GM06990 (cell line): ENCODE measurements around the gene OR2T10.
A peak's percentile ranks its signal among the peaks of the same experiment; 100 is the strongest.

Experiments used
- DNase-seq: peaks from one replicate; pipeline ENCODE4 v3.0.0-alpha.2; 2011; ENCODE audit not compliant: insufficient read length; ENCODE audit errors: extremely low read depth
- H3K27me3 ChIP-seq: replicated peaks from 2 replicates; pipeline ENCODE4 v1.6.0; 2011; ENCODE audit warnings: low read length; ENCODE audit not compliant: control insufficient read depth, insufficient read depth
- H3K36me3 ChIP-seq: 2 replicates; pipeline ENCODE4 v1.5.1; 2011; ENCODE audit warnings: low read length; ENCODE audit not compliant: control insufficient read depth, insufficient read depth
- H3K4me3 ChIP-seq: replicated peaks from 2 replicates; pipeline ENCODE4 v1.5.1; 2011; ENCODE audit warnings: low read depth, mild to moderate bottlenecking, control low read depth, low read length
- TF ChIP-seq, protein P1 (sequence below): IDR thresholded peaks from 2 replicates; pipeline ENCODE4 v1.5.1; 2011; ENCODE audit warnings: low read length, control low read depth, mild to moderate bottlenecking, inconsistent platforms; ENCODE audit not compliant: insufficient read depth, poor library complexity, severe bottlenecking

OR2T10 gene

DNA sequence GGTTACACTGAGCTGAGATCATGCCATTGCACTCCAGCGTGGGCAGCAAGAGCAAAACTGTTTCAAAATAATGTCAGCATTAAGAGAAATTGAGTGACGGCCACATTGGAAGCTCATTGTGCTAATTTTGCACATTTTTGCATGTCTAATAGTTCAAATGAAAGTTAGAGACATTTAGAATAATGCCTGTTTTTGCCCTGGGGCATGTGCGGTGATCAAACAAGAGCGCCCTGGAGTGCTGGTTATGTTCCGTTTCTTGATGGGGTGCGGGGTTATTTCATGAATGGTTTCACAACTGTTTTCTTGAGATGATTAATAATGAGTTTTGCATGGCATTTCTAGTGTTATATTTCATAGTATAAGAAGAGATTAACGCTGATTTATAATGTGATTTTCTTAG is 24.3 kb upstream of the OR2T10 start:
- H3K36me3 ChIP-seq, result no peaks in the 10 kb centered on the region
- no peak for DNase-seq
- TF ChIP-seq, protein P1, sequence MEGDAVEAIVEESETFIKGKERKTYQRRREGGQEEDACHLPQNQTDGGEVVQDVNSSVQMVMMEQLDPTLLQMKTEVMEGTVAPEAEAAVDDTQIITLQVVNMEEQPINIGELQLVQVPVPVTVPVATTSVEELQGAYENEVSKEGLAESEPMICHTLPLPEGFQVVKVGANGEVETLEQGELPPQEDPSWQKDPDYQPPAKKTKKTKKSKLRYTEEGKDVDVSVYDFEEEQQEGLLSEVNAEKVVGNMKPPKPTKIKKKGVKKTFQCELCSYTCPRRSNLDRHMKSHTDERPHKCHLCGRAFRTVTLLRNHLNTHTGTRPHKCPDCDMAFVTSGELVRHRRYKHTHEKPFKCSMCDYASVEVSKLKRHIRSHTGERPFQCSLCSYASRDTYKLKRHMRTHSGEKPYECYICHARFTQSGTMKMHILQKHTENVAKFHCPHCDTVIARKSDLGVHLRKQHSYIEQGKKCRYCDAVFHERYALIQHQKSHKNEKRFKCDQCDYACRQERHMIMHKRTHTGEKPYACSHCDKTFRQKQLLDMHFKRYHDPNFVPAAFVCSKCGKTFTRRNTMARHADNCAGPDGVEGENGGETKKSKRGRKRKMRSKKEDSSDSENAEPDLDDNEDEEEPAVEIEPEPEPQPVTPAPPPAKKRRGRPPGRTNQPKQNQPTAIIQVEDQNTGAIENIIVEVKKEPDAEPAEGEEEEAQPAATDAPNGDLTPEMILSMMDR, result no peak

DNA sequence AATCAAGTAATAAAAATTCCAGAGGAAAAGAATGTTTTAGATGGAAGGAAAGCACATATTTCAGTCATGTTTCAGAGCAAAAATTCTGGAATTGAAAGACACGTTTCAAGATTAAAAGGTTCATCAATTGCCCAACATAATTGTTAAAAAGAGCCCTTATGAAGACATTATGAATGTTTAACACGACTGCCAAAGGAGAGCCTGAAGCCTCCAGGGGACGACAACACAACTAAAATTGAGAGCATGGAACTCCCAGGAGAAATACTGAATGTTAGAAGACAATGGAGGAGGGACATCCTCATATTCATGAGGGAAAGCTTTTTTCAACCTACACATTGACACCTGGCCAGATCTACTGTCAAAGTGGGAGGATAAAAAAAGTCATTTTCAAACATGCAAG is 21.4 kb upstream of the OR2T10 start:
- H3K27me3 ChIP-seq, result no peaks in the 10 kb centered on the region
- no peaks in the 10 kb centered on the region for H3K36me3 ChIP-seq
- no peak overlapping the region for H3K4me3 ChIP-seq
- TF ChIP-seq, protein P1, result peak; percentile 75
- DNase-seq, result no peak

More for the DNA sequence above, 24.3 kb upstream of the OR2T10 start:
- Histone ChIP-seq H3K4me3 (no peak overlapping the region), H3K27me3 (no peaks in the 10 kb centered on the region)

DNA sequence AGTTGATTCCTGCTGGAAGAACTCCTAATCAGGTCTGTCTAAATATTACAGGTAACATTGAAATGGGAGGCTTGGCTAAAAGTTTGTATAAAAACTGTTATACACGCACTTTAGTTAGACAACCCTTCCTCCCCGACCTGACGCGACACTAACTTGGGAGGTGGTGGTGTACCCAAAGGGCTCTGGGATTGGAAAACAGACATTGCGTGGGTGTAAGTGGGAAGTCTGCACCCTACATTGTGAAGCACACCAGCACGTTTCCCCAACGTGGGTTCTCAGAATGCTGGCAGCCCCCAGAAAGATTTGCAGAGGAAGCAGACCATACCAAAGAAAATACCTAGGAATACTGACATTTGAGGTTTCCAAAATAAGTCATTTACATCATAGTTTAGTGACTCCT is 20.6 kb upstream of the OR2T10 start:
- no peak for DNase-seq
- H3K27me3 ChIP-seq, result no peaks in the 10 kb centered on the region
- H3K4me3 ChIP-seq, result no peak overlapping the region
- no peaks in the 10 kb centered on the region for H3K36me3 ChIP-seq
- TF ChIP-seq, protein P1, result no peak

DNA sequence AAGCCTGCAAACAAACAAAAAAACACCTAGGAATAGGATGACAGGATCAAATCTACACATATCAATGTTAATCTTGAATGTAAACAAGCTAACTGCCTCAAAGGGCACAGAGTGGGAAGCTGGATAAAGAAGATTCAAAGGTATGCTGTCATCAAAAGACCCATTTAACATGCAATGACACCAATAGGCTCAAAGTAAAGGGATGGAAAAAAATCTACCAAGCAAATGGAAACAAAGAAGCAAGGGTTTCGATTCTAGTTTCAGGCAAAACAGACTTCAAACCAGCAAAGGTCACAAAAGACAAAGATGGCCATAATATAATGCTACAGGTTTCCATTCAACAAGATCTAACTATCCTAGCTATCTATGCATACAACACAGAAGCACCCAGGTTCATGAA is 16.2 kb upstream of the OR2T10 start:
- no peak overlapping the region for H3K4me3 ChIP-seq
- peaks cover 1% of the 10 kb centered on the region; the same call in 1 of the 2 replicates for H3K36me3 ChIP-seq
- no peaks in the 10 kb centered on the region for H3K27me3 ChIP-seq
- TF ChIP-seq, protein P1, result no peak
- DNase-seq, result no peak

DNA sequence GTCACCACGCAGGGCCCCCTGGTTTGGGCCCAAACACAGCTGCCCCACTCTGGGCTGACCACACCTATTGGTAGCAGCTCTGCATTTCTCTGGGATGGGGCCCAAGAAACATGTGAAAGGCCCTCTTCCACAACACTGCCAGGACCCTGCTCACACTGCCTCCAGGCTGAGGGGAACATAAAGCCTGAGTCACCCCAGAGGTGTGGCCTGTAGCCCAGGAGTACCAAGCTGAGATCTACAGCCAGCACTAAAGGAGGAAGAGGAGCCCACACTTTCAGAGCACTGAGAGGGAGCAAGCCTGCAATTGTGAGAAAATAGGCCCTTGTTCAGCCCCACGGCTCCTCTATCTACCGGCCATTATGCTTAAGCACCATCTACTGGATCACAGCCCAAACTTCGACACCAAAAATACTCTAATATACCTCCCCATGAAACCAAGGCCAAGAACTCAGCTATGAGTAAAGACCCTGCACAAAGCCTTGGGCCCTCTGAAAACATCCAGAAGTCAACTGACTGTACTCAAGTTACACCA is 14.4 kb upstream of the OR2T10 start:
- DNase-seq, result no peak
- Histone ChIP-seq H3K27me3 (no peaks in the 10 kb centered on the region), H3K4me3 (no peak overlapping the region), H3K36me3 (peaks cover 1% of the 10 kb centered on the region; the same call in 1 of the 2 replicates)
- TF ChIP-seq, protein P1, result no peak

DNA sequence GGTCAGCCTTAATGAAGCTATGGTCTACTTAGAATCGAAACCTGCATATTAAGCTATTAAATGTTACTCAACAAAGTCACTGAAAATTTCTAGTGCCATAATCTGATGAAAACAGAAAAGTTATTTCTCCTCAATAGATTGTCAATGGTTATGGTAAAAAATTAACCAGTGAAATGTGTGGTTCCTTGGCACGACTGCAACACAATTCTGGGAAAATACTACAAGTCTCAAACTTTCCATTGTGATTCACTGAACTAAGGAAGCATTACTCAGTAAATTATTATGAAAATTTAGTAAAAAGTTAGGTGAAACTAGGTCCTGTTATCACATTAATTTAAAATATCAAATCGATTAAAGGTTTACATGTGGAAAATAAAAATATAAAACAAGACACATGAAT is 12.8 kb upstream of the OR2T10 start:
- H3K4me3 ChIP-seq, result no peak overlapping the region
- TF ChIP-seq, protein P1, result no peak
- H3K36me3 ChIP-seq, result peaks cover 1% of the 10 kb centered on the region; the same call in 1 of the 2 replicates
- no peak for DNase-seq
- H3K27me3 ChIP-seq, result no peaks in the 10 kb centered on the region
